Stomach smooth muscle (tissue), 2 donors: ENCODE measurements around the gene PTPRK.
A peak's percentile ranks its signal among the peaks of the same experiment; 100 is the strongest.

Experiments
- H3K27ac ChIP-seq: one replicate; pipeline ENCODE4 v1.7.0; 2013; ENCODE audit warnings: mild to moderate bottlenecking, low read length, inconsistent platforms
- H3K27me3 ChIP-seq, 2 donors: one replicate each; pipeline ENCODE4 v1.7.0; 2013; ENCODE audit warnings: low read length in 2 of 2; ENCODE audit not compliant: insufficient read depth in 2 of 2, control insufficient read depth in 1 of 2
- H3K36me3 ChIP-seq, 2 donors: one replicate each; pipeline ENCODE4 v1.7.0; 2013; ENCODE audit warnings: low read length in 2 of 2; ENCODE audit not compliant: control insufficient read depth in 2 of 2, insufficient read depth in 2 of 2
- H3K4me1 ChIP-seq: one replicate; pipeline ENCODE4 v1.7.0; 2013; ENCODE audit warnings: low read length; ENCODE audit not compliant: control insufficient read depth, insufficient read depth
- H3K4me3 ChIP-seq, 2 donors: one replicate each; pipeline ENCODE4 v1.7.0; 2013; ENCODE audit warnings: low read length in 2 of 2
- H3K9ac ChIP-seq, 2 donors: one replicate each; pipeline ENCODE4 v1.7.0; 2013; ENCODE audit warnings: low read length in 2 of 2, mild to moderate bottlenecking in 1 of 2
- H3K9me3 ChIP-seq, 2 donors: one replicate each; pipeline ENCODE4 v1.7.0; 2013; ENCODE audit warnings: low read length in 2 of 2; ENCODE audit not compliant: control insufficient read depth in 2 of 2
- donor health status: healthy.
- donor health status: Pancreatic carcinoma.

Gene PTPRK

DNA sequence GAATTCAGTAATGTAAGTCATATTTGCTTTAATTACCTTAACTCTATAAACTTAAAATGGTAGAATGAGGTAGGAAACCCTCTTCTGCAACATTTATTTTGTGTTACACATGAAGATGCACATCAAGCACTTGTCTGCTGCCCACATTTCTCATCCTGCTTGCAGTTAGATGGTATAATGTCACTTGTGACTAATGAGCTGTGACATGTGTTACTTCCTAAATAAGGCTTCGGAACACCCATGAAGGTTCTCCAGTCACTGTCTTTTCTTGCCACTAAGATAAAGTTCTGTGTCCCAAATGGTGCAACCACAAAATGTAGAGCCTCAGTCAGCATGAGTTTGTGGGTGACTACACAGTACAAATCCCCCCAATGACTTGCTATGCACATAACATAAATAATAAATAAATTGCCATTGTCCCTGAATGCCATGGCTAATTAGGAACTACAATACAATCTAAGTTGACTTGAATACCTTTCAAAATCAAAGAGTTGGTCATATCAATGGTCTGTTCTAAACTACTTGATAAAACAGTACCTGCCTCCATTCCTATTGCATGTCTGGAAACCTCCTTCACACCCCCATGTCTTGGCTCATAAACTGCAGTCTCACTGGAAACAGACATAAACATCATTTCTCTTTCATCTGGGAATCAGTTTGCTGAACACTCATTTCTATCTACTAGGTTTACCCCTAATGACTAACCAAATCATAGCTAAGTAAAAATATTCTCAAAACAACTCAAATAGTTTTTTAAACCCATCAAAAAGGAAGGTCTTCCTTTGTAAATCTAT, 157.2 kb downstream of the PTPRK start:
- Histone ChIP-seq H3K4me3 (no peak overlapping the region), H3K9me3 (no peaks in the 10 kb centered on the region), H3K9ac (no peak overlapping the region), H3K4me1 (peaks cover under 1% of the 10 kb centered on the region), H3K36me3 (no peaks in the 10 kb centered on the region), H3K27ac (no peak overlapping the region), H3K27me3 (no peaks in the 10 kb centered on the region)

DNA sequence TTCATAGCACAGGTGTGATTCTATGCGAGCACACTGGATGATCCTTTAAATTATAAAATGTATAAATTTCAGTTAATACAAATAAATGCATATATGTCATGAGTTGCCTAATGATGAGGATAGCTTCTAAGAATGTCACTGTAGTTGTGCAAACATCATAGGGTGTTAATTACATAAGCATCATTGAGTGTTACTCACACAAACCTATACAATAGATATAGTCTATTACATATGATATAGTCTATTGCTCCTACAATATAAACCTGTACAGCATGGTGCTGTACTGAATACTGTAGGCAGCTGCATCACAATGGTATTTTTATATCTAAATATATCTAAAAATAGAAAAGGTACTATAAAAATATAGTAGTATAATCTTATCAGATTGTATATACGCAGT, 159.0 kb downstream of the PTPRK start:
- H3K4me3 ChIP-seq = no peak overlapping the region
- H3K4me1 ChIP-seq = peaks cover 2% of the 10 kb centered on the region
- H3K9me3 ChIP-seq = no peaks in the 10 kb centered on the region
- H3K36me3 ChIP-seq = no peaks in the 10 kb centered on the region
- no peaks in the 10 kb centered on the region for H3K27me3 ChIP-seq
- no peak overlapping the region for H3K27ac ChIP-seq
- no peak overlapping the region for H3K9ac ChIP-seq

DNA sequence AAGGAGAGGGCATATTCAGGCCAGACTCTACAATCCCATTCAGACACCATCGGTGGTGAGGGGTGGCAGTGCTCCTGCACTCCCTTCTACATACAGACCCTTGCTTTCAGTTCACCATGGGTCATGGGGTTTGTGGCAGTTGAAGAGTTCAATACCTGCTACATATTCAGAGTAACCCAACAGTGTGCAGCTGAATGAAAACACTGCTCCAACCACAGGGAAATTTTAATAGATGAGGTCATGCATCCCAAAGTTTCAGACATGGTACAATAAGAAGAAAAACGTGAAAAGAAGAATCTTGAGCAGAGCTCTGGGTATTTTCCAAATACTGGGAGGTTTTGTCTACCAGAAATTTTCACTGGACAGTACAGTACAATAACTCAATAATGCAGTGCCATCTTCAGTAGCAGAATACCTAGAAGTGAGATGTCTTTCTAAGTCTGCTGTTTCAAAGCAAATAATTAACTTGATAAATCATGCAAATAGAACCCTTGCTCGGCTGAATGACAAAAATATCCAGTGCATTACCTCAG, 162.1 kb downstream of the PTPRK start:
- Histone ChIP-seq H3K4me1 (peaks cover 2% of the 10 kb centered on the region), H3K36me3 (no peaks in the 10 kb centered on the region), H3K9ac (no peak overlapping the region), H3K4me3 (no peak overlapping the region), H3K27me3 (no peaks in the 10 kb centered on the region), H3K27ac (no peak overlapping the region), H3K9me3 (no peaks in the 10 kb centered on the region)

DNA sequence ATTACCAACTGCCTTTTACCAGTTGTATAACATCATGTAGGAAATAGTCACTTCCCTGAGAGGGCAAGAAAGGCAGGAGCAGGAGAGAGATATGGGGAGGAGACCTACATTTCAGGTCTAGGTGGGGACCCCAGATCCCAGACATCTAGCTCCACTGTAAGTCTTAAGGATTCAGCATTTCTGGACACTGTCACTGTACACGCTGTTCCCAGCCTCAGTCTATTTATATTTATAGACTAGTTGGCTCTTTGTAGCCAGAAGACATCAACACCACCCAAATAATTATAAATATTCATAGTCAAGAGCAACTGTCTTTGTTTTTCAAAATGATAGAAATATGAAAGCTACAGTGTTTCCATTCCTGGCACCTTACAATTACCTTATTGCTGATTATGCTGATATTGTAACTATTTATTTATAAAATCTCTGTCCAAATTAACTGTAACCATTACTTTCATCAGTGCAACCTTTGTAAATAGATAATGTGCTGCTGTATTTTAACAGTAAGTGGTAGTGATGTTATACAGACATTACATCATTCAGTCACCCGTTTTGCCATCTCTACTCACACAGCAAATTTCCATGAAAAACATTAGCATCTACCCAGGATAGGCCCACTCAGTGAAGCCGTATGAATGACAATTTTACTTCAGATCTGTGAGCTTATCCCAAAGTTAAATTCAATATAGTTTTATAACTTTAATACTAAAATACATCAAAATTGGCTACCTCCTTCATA, 162.8 kb downstream of the PTPRK start:
- Histone ChIP-seq H3K27me3 (no peaks in the 10 kb centered on the region), H3K9me3 (no peaks in the 10 kb centered on the region), H3K27ac (no peak overlapping the region), H3K4me1 (peaks cover 2% of the 10 kb centered on the region), H3K36me3 (no peaks in the 10 kb centered on the region), H3K4me3 (no peak overlapping the region), H3K9ac (peak overlapping the region in 1 of 2 donors; percentile 22)

DNA sequence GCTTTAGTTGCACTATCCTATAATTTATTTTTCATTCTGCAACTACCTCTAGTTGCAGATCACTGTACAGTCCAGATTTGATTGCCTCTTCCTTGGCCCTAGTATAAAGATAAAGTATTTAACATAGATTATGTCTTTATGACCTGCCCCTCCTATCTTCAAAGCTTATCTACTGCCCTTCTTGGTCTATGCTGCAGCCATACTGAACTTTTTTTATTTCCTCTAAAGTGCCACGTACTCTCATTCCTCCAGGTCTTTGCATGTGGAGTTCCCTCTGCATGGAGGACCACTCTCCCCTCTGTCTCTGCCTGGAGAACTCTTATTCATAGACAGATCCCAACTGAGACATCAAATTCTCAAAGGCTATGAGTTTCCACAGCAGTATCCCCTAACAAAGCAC, 168.0 kb downstream of the PTPRK start:
- Histone ChIP-seq H3K9ac (no peak overlapping the region), H3K27ac (no peak overlapping the region), H3K27me3 (no peaks in the 10 kb centered on the region), H3K36me3 (no peaks in the 10 kb centered on the region), H3K9me3 (no peaks in the 10 kb centered on the region), H3K4me3 (no peak overlapping the region), H3K4me1 (no peaks in the 10 kb centered on the region)

DNA sequence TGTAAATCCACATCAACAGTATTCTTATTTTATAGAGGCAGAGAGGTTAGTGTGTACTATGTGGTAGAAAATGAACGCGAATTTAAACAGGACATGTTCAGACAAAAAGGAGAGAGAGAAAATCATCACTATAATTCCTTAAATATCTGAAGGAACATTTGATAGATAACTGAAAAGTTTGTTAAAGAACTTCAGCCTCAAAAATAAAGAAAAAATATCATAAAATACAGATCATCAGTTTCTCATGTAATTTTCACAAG, 169.2 kb downstream of the PTPRK start:
- Histone ChIP-seq H3K27me3 (no peaks in the 10 kb centered on the region), H3K36me3 (no peaks in the 10 kb centered on the region), H3K4me3 (no peak overlapping the region), H3K27ac (no peak overlapping the region), H3K4me1 (no peaks in the 10 kb centered on the region), H3K9ac (no peak overlapping the region), H3K9me3 (no peaks in the 10 kb centered on the region)

DNA sequence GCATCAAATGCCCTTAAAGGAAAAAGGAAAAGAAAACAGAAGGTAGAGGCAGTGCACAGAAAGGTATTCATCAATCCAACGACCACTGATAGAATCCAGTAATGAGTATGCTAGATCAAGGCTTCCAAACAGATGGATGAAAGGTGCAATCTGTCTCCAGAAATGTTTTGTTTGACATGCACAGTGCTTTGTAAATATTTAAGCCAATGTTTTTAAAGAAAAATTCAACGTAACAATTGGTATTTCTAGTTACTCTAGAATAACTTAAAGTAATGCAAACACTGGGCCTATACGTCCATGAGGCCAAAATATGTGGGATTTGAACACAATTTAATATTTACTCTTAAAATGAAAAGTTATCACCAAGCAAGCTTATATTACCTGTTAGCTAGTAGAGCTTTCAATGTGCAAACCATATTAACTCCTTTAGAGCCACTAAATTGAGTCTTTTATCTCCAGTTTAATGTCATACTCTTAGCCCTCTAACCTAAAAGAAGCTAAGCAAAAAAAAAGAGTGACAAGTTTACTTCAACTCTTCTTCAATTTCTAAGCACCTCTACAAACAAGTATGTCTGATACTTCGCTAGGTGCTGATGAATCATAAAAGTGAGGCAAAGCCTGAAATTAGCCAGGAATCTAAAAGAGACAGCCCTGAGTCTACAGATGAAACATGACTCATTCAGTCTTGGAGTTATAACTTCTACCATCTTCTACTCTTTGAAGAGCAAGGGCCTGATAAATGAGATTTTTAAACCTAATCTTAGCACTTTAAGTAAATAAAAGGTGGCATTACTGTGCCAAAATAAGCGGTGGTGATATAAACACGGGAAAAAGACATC, 169.8 kb downstream of the PTPRK start:
- no peaks in the 10 kb centered on the region for H3K36me3 ChIP-seq
- no peak overlapping the region for H3K27ac ChIP-seq
- no peak overlapping the region for H3K4me3 ChIP-seq
- no peaks in the 10 kb centered on the region for H3K27me3 ChIP-seq
- no peaks in the 10 kb centered on the region for H3K9me3 ChIP-seq
- H3K4me1 ChIP-seq = no peaks in the 10 kb centered on the region
- no peak overlapping the region for H3K9ac ChIP-seq

DNA sequence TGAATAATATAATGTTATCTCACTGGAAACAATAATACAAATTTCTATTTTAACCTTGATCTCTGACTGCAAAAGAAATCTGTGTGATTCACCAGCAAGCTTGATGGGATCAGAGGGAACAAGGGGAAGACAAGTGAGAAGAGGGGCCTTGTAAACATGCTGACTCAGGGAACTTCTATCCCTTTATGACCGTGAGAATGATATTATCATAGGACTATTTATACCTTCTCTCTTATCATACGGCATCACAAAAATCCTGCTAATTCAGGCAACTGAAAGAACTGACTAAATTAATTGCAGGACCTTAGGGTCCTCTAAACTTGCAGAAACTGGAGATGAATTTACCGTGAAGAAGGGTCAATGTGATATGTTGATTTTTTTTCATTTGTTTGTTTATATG, 173.3 kb downstream of the PTPRK start:
- no peak overlapping the region for H3K4me3 ChIP-seq
- H3K9me3 ChIP-seq = no peaks in the 10 kb centered on the region
- H3K9ac ChIP-seq = no peak overlapping the region
- no peaks in the 10 kb centered on the region for H3K36me3 ChIP-seq
- H3K27me3 ChIP-seq = no peaks in the 10 kb centered on the region
- no peaks in the 10 kb centered on the region for H3K4me1 ChIP-seq
- H3K27ac ChIP-seq = no peak overlapping the region

DNA sequence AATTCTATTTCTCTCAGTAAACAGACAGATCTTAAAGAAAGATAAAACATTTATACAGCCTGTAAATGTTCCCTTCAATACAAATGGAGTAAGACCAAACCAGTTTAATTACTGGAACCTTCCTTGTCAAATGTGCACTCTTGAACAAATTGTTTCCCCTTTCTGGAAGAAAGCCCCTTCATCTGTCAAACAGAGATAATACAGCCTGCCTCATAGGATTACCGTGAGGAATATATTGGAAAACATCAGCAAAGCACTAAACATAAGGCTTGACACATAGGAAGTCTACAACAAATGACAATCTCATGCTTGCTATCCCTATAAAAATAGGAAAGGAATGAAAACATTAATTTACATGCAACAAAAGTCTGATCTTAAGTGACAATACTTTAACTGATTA, 173.8 kb downstream of the PTPRK start:
- no peaks in the 10 kb centered on the region for H3K9me3 ChIP-seq
- no peaks in the 10 kb centered on the region for H3K27me3 ChIP-seq
- H3K36me3 ChIP-seq = no peaks in the 10 kb centered on the region
- no peak overlapping the region for H3K9ac ChIP-seq
- no peak overlapping the region for H3K27ac ChIP-seq
- H3K4me3 ChIP-seq = peak overlapping the region in 1 of 2 donors; percentile 28
- no peaks in the 10 kb centered on the region for H3K4me1 ChIP-seq

DNA sequence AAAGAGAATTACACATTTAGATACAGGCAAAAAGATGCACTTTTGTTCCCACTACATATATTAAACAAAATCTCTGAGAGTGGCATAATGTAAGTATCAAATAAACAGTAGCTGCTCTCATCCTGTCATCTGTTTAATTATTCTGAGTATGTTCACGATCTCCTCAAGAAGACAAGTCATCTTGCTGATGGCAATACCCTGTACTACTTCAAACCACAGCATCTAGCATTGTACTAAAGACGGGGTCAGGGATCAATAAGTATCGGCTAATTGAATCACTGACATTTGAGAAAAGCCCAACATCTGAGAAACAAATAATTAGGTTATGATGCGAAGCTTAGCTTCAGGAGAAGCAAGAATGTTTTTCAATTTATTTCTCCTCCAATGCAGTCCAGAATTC, 175.1 kb downstream of the PTPRK start:
- Histone ChIP-seq H3K4me1 (no peaks in the 10 kb centered on the region), H3K36me3 (no peaks in the 10 kb centered on the region), H3K4me3 (no peak overlapping the region), H3K27me3 (no peaks in the 10 kb centered on the region), H3K27ac (no peak overlapping the region), H3K9ac (no peak overlapping the region), H3K9me3 (no peaks in the 10 kb centered on the region)
